Activated CD8-positive, alpha-beta memory T cell treated with anti-CD3 and anti-CD28 coated beads, Interleukin-2, amount 50 U/mL, for 4 hours (primary cell): ENCODE measurements around the gene NSDHL.

Experiments used
- DNase-seq: peaks from one replicate; pipeline ENCODE4 v3.0.0-alpha.2; 2020

The NSDHL gene

DNA sequence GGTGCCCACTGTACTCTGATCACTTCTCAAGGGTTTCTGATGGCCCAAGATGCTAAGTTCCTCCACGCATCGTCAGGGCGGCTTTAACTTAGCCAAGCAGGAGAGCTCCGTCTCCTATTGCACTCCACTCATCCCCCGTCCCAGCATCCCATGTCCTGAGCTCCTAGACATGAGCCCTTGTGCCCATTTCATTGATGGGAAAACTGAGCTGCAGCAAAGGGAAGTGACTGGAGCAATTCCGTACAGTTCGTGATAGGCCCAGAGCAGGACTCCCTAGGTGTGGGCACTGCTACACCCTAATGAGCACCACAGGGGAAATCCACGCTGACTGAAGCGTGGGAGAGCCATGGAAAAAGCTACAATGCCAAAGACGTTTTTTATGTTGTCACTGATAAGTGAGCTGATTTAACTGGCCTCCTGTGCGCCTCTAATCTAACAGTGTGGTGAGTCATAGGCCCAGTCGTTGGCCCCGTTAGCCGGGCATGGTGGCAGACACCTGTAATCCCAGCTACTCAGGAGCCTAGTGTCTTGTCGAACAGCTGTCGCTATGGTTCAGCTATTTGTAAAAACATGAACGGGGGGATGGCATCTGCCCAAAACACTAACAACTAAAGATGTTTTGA, 14.9 kb downstream of the NSDHL start:
- DNase-seq, result no peak

DNA sequence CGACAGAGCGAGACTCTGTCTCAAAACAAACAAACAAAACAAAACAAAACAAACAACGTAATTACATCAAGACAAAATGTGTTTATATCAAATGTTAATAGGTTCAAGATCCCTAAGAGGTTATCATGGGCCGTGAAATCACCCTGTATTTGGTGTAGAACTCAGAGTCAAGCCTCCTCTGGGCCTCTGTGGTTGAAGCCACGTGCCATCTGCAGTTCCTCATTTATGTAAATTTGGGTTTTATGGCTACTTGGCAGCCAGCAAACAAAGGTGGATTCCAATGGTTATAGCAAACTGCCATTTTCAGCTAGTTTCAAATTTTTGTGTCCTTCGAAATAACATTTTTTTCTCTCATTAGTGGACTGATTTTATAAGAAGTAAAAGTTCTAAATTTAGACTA, 16.4 kb downstream of the NSDHL start:
- DNase-seq, result no peak

DNA sequence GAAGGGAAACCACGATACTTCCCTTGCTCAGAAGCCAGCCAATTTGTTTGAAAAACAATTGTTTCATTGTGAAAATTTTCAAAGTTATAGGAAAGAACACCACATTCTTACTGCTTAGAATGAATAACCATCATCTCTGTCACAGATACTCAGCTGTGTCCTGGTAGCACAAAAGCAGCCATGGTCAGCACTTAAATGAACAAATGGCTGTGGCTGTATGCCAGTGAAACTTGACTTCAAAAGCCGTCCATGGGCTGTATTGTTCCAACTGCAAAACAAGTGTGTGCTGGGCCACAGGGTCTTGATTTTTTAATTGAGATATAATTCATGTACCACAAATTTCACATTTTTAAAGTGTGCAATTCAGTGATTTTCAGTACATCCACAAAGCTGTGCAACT, 19.6 kb downstream of the NSDHL start:
- DNase-seq, result no peak

DNA sequence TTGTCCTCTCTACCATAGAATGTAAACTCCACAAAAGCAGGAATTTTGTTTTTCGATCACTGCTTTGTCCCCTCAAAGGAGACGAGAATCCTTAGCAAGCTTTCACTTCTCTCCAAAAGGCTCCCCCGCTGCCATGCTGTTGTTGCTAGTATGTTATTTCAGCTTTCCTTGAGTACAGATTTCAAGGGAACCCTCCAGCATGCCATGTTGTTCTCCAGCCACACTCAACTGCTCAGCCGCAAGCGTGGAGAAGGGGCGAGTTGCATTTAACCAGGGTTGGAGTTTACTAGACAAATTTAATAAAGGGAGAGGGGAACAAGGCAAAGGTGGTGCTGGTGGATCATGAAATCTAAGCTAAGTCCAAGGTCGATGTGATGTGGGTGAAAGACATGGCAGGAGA, 23.1 kb downstream of the NSDHL start:
- DNase-seq, result no peak

DNA sequence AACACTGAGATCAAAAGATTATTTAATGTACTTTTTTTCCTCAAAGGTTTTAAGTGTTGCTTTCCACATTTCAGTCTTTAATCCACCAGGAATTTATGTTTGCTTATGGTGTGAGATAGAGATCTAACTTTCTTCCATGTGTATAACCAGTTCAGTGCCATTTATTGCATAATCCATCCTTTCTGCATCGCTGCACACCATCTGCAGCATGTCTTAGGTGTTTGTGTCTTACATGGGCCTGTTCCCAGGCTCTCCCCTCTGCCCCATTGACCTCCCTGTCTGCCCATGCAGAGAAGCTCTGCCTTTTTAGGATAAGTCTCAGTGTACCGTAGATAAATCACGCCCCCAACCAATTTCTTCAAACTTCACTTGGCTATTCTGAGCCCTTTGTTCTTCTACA, 30.3 kb downstream of the NSDHL start:
- DNase-seq, result no peak

DNA sequence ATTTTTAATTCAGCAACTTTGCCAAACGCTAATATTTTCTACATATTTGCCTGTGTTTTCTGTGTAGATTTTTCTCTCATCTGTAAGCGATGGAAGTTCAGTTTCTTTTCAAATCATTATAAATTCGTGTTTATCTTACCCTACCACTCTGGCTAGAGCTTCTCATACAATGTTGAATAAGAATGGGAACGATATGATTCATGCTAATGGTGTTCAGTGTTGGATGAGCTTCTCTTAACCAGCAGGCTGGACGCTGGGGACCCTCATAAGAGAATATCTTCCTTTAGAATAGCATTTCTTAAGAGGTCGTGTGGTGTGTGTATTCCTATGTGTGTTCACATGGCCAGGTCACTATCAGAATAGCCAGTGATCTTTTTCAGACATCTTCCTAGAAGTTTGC, 31.0 kb downstream of the NSDHL start:
- no peak for DNase-seq

DNA sequence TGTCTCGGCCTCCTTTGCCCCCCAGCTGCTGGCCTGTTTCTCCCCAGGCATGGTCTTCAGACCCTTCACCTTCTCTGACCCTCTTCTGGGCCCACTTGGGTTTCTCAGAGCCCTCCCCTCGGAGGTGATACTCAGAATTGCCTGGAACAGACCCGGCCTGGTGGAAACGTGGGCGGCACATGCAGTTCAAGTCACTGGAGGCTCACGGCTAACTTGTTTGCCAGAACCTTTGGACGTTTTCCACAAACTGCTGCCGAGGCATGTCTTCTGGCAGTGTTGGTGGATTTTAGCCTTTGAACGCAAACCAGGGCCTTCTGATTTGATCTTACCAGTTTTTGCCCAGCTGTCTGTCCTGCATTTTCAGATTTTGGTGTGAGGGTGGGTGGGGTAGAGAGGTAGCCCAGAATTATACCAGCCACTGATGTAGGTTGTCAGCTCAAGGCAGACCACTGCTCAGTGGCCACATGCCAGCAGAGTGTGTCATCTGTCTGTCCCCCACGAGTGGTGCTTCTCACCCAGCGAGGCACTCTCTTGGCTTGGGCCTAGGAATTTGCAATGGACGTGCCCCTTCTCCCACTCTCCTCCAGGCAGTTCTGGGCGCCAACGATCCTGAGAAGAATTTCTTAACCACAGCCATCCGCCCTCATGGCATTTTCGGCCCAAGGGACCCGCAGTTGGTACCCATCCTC, 34.5 kb downstream of the NSDHL start:
- no peak for DNase-seq

DNA sequence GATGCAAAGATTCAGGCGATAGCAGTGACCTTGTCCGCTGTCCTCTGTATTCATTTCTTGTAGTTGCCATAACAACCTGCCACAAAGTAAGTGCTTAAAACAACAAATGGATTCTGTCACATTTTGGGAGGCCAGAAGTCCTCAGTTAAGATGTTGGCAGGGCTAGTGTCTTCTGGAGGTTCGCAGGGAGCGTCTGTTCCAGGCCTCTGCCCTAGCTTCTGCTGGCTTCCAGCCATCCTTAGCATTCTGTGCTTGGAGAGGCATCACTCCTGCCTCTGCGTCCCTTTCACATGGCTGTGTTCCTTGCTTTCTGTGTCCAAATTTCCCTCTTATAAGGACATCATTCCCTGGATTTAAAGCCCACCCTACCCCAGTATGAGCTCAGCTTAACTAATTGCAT, 35.5 kb downstream of the NSDHL start:
- no peak for DNase-seq

DNA sequence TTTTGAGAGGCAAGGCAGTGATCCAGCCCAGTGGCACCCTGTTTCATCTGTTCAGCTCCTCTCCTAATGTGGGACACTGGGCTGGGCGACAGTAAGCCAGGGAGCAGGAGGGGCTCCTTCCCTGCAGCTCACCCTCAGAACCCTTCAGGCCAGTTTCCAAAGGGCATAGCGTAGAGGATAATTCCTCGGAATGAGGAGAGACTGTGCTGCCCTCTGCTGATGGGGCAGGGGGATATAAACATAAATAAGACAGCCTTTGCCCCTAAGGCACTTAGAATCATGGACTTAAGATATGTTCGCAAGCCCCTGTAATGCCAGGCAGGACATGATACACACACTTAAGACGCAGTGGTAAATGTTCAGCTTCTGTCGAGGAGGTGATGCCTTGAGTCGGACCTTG, 39.1 kb downstream of the NSDHL start:
- DNase-seq, result no peak

DNA sequence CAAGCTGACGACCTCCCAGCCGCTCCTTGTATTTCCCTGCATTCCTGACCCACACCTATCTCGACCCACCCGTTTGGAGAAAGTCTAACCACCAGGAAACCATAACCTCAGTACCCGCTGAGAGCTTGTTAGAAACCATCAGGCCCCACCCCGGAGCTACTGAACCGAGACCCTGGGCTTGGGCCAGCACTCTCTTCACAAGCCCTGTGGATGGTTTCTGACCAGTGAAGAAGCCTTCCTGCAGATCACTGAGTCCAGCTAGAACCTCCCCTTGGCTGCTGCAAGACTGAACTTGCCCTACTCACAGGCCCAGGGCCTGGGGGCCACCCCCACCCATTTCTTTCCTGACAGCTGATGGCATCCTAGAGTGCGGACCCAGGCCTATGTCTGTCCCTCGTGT, 40.4 kb downstream of the NSDHL start:
- DNase-seq, result no peak

DNA sequence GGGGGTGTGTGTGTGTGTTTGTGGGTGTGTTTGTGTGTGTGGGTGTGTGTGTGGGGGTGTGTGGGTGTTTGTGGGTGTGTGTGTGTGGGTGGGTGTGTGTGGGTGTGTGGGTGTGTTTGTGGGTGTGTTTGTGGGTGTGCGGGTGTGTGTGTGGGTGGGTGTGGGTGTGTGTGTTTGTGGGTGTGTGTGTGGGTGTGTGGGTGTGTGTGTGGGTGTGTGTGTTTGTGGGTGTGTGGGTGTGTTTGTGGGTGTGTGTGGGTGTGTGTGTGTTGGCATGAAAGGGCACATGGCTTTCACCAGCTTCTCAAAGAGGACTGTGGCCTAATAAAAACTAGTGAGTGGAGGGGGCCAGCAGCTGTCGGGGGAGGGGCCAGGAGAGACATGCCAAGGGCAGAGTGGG, 41.7 kb downstream of the NSDHL start:
- no peak for DNase-seq

DNA sequence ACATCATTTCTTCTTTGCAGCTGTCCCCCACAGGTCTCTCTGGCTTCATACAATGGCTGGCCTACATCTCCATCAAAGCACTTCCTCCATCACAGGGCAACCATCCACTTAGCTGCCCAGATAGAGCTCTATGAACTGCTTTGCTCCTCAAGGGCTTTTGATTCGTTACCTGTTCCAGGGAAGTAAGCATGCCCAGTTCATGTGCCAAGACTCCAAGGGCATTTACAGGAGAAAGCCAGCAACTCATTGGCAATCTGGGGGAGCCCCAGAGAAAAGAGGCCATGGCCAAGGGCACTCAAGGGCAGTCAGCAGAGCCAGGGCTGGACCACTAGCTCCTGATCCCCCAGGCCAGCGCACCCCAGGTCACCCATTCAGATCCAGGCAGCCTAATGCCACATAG, 42.5 kb downstream of the NSDHL start:
- no peak for DNase-seq

DNA sequence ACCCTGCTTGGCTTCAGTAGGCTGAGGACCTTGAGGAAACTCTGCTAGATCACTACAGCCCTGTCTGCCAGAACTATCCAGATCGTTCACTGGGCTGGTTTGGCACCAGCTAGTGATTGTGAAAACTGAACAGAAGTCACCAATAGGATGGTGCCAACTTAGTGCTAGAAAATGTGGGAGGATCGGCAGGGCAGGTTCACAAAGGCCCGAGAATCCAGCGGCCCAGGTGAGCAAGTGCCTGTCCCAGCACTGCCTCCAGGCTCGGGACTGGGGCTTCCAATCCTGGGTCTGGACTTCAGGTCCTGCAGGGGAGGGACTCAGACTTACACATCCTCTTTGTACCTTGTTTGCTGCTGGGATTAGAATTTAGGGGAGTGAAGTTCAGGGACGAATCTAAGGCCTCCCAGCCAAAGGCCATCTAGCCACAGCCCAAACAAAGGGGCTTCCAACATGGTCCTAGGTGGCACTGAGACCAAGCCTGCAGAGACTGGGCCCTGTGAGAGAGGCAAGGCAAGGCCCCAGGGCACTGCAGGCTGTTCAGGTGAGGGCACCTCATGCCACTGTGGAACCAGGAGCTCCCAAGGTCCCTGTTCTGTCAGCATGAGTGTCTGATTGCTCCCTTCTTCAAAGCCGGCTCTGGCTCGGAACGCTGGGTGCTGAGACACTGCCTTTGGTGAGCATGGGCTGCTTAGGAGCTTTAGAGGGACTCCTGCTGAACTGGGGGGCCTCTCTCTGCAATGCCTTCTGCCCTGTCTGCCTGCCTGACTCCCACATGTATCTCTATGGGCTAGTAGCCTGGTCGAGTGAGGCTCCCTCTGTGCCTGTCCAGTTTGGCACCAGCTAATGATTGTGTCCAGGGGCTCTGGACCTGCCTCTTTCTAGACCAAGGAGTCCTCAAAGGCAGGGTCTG, 46.3 kb downstream of the NSDHL start:
- no peak for DNase-seq

DNA sequence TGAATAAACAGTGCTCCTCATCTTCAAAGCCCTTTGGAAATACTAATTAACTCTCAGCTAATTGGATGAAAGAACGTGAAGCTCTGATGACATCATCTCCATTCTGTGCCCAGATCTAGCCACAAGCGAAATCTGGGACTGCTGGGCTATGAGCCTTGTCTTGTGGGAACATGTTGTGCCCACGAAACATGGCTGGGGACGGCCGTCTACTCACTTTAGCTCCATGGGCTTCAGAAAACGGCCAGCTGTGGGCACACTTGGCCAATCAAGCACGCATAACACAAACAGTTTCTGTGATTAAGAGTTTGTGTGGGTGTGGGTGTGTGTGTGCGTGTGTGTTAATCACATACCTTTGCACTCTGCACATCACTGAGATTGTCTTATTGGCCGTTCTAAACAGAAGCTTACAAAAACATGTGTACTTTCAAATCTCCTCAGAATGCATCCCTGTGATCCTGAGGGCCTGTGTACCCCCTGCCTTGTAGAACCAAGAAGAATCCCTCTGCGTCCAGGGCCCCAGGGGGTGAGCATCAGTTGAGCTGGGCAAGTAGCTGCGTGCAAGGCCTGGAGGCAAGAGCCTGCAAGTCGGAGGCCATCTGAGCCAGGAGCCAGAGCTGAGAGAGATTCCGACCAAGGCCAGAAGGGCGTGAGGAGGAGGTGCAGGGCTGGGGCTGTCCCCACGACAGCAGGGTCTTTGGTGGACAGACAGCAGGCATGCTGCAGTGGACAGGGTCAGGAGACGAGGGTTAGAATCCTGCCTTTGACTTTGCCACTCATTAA, 48.3 kb downstream of the NSDHL start:
- DNase-seq, result no peak

DNA sequence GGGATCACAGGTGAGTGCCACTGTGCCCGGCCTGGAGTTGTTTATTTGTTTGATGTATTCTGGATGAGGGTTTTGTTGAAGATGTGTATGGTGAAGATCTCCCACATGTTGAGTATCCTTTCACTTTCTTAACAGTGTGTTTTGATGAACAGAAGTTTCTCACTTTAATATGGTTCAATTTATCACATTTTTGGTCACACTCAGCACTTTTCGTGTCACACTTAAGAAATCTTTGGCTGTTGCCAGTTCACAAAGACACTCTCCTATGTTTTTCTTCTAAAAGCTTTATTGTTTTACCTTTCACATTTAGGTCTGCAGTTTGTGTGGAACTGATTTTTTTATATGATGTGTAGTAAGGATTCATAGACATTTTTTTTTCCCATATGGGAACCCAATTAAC, 50.4 kb downstream of the NSDHL start:
- no peak for DNase-seq

DNA sequence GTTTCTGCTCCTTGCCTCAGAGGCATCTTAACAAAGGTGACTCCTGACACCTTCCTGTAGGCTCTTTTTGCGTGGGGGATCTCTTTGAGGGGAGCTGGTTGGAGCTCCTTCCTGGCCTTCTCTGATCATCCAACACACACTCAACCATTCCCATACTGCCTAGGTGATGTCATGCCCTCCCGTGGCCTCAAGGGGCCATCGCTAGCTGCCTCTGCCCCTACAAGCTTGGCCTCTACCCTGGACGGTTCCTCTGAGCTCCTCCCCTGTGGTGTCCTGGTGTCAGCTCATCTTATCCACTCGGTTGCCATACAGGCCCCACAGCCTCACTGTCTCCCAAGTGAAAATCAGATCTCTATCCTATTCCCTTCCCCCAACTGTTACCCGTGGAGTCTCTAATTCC, 53.3 kb downstream of the NSDHL start:
- no peak for DNase-seq

DNA sequence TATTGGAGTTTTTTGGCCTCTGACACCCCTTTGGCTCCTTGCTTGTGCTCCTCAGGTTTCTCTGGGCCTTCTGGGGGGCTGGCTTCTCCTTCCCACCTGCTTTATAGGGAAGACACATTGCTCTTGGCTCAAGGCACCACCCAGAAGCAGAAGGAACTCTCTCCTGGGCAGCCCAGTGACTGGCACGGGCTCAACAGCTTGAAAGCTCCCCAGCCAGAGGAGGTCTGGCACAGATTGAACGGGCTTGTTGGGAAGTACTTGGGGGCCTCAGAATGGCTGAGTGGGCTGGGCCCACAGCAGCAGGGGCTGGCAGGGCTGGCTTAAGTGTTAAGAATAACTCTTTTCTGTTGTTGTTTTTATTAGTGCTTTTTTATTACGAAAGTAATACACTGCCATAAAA, 55.9 kb downstream of the NSDHL start:
- no peak for DNase-seq

DNA sequence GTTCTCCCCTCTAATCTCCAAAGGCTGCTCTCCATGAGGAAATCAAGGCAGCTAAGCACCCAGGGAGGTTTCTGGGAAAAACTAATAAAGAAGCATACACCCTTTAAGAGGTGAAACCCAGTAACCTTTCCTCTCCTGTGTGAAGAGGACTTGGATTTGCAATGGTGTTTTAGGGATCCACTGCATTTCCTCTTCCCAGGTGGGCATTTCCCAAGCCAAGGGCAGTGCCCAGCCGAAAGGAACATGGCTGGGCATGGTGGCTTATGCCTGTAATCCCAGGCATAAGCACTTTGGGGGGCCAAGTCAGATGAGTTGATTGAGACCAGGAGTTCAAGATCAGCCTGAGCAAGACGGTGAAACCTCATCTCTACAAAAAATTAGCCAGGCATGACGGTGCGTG, 61.6 kb downstream of the NSDHL start:
- DNase-seq, result no peak

DNA sequence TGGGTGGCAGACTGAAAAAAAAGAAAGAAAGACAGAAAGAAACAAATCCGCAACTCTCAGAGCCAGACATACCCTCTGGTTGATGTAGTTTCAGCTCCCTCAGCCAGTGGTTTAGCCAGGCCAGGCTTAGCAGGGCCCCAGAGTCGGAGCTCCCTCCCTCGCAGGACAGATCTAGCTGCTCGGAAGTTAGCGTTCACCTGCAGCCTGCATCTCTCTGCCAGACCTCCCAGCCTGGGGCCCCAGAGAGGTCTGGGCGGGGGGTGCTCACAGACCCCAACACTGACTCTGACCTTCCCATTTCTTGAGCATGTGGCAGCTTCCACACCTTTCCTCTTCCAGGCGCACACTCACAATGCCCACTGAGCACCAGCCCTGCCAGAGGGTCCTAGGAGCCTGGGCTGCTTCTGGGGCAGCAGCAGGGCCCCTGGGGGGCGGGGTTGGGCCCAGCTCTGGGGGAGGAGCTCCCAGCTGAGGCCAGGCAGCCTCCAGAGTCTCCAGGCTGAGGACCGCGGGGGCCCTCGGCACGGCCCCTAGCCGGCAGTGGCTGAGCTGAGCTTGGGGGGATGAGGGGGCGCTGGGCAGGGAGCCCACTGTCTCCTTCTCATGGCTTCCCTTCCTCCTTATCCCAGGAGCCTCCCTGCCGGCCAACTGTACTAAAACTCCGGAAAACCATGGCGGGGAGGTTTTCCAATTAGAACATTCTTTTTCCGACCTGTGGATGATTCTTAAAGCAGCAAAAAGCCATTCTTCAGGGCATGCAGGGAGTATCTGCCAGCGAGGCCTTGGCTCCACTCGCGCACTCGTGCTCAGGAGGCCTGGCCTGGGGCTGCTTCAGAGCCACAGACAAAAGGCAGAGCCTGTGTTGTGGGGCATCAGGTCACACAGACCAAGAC, 62.4 kb downstream of the NSDHL start:
- DNase-seq, result no peak

DNA sequence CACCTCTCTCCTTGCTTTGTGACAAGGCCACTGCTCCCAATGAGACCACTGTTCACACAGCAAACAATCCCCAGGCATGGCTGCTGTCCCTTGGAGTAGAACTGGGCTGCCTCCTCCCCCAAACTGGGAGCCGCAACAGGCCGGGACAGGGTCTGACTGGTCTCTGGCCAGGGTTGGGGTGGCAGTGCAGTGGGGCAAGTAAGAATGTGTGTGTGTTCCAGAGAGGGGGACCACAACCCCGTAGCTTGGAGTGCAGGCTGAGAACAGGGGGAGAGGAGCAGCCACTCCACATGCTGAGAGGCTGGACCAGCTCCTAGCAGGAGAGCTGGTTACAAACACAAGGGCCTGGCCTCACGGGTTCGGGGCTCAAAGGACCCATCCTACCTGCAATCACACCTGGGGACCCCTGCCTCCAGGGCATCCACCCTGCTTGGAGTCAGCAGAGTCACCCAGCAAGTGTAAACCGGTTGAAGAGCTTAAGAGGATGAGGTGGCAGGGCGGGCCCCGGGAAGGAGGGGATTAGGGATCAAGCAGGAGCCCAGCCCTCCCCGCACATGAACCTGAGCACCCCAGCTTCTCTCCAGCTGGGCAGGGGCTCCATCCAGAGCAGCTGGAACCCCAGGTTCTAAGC, 63.2 kb downstream of the NSDHL start:
- DNase-seq, result no peak

DNA sequence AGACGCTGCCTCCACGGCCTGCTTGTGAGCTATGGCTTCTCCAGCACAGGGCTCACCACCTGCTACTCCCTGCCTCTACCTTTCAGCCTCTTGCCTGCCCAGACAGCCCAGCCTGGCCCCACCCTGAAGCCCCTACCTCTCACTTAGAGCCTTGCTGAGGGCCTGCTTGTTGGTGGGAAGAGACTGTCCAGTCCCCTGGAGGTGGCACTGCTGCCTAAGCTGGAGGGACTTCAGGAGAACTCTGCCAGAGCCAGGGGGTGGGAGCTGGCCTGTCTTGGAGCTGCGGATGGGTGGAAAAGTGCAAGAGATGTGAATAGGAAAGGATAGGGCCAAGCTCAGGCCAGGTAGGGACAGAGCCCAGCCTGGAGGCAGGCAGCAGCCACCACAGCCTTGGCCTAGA, 64.3 kb downstream of the NSDHL start:
- DNase-seq, result no peak
